ENCODE measurements around the gene CDH4. TPM values are rescaled to one million over a fixed set of nuclear protein-coding genes. Genes with fewer than 3 reads are reported as not detected.
A peak's percentile ranks its signal among the peaks of the same experiment; 100 is the strongest.

Gene CDH4
- total and polyA plus RNA-seq, 5 donors from 2014 or later, result 0.07 to 0.69 (median 0.49) TPM; not detected in 1

DNA sequence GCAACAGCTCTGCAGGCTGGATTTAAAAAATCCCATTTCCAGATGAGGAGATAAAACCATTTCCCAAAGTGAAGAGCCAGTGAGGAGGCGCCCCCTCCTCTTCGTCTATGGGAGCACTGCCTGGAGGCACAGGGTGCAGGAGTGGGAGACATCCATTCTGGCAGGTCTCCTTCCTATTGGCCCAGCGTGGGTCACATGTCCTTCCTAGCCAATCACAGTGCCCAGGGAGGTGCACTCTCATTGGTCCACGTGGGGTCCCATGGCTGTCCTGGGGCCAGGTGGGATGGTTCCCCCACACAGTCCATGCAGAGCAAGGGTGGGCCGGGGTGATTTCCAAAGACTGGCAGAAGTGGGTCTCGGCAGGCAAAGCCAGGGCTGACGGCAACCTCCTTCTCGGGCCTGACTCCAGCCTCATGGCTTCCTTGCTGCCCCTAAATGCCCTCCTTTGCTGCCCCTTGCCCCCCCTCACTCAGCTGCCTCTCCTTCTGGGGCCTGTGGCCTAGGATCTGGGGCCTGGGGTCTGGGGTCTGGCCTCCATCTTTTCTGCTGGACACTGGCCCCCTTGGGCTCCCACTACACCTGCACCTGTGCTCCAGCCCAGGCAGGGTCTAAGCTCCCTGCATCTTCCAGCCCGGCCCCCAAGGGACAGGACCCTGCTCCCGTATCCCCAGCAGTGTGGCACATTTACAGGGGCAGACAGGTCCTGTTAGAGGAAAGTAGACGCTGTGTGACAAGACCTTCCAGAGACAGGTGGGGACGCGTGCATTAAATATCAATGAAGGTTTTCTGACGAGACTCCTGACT is 581.9 kb downstream of the CDH4 start:
- Mint-ChIP-seq H3K4me3 (no peak overlapping the region), H3K27me3 (no peaks in the 10 kb centered on the region), H3K4me1 (no peaks in the 10 kb centered on the region), H3K9me3 (no peaks in the 10 kb centered on the region), H3K27ac (peak overlapping the region in 1 of 3 donors; percentile 48), H3K36me3 (no peaks in the 10 kb centered on the region)
- no peak overlapping the region for H3K4me3 ChIP-seq (ENCODE audit: low read depth, low read length)
- no peaks in the 10 kb centered on the region for H3K36me3 ChIP-seq (ENCODE audit: control insufficient read depth, insufficient read depth, low read length)
- ATAC-seq (ENCODE audit: low read depth in 2 of 2), result no peak
- no peak overlapping the region for H3K27ac ChIP-seq (ENCODE audit: insufficient read depth, low read length, poor library complexity, severe bottlenecking)
- no peak for DNase-seq
- H3K27me3 ChIP-seq (ENCODE audit: control insufficient read depth, insufficient read depth, low read length), result no peaks in the 10 kb centered on the region
- H3K4me1 ChIP-seq (ENCODE audit: control insufficient read depth, insufficient read depth, low read length, poor library complexity, severe bottlenecking), result no peaks in the 10 kb centered on the region
- no peaks in the 10 kb centered on the region for H3K9me3 ChIP-seq (ENCODE audit: control insufficient read depth in 2 of 2, low read length in 2 of 2)

GRCh38 chr20:61835301-61835700 is 583.2 kb downstream of the CDH4 start:
- DNase-seq (no peak), ATAC-seq (ENCODE audit: low read depth in 2 of 2) (no peak)
- Mint-ChIP-seq H3K27ac (no peak overlapping the region), H3K4me1 (no peaks in the 10 kb centered on the region), H3K9me3 (no peaks in the 10 kb centered on the region), H3K27me3 (no peaks in the 10 kb centered on the region), H3K36me3 (no peaks in the 10 kb centered on the region), H3K4me3 (no peak overlapping the region)
- H3K4me1 ChIP-seq (ENCODE audit: control insufficient read depth, insufficient read depth, low read length, poor library complexity, severe bottlenecking), result no peaks in the 10 kb centered on the region
- H3K36me3 ChIP-seq (ENCODE audit: control insufficient read depth, insufficient read depth, low read length), result no peaks in the 10 kb centered on the region
- no peaks in the 10 kb centered on the region for H3K9me3 ChIP-seq (ENCODE audit: control insufficient read depth in 2 of 2, low read length in 2 of 2)
- H3K4me3 ChIP-seq (ENCODE audit: low read depth, low read length), result no peak overlapping the region
- H3K27me3 ChIP-seq (ENCODE audit: control insufficient read depth, insufficient read depth, low read length), result no peaks in the 10 kb centered on the region
- no peak overlapping the region for H3K27ac ChIP-seq (ENCODE audit: insufficient read depth, low read length, poor library complexity, severe bottlenecking)

- Histone ChIP-seq H3K36me3 (ENCODE audit: control insufficient read depth, insufficient read depth, low read length) (no peaks in the 10 kb centered on the region), H3K27me3 (ENCODE audit: control insufficient read depth, insufficient read depth, low read length) (no peaks in the 10 kb centered on the region), H3K4me3 (ENCODE audit: low read depth, low read length) (no peak overlapping the region), H3K9me3 (ENCODE audit: control insufficient read depth in 2 of 2, low read length in 2 of 2) (no peaks in the 10 kb centered on the region), H3K27ac (ENCODE audit: insufficient read depth, low read length, poor library complexity, severe bottlenecking) (no peak overlapping the region), H3K4me1 (ENCODE audit: control insufficient read depth, insufficient read depth, low read length, poor library complexity, severe bottlenecking) (no peaks in the 10 kb centered on the region)
- H3K4me1 Mint-ChIP-seq, result no peaks in the 10 kb centered on the region
- no peaks in the 10 kb centered on the region for H3K9me3 Mint-ChIP-seq
- DNase-seq (no peak), ATAC-seq (ENCODE audit: low read depth in 2 of 2) (no peak)
- no peaks in the 10 kb centered on the region for H3K36me3 Mint-ChIP-seq
- no peaks in the 10 kb centered on the region for H3K27me3 Mint-ChIP-seq
- H3K4me3 Mint-ChIP-seq, result no peak overlapping the region
- H3K27ac Mint-ChIP-seq, result no peak overlapping the region
Measured at GRCh38 chr20:61835791-61836350, 583.8 kb downstream of the CDH4 start.

DNA sequence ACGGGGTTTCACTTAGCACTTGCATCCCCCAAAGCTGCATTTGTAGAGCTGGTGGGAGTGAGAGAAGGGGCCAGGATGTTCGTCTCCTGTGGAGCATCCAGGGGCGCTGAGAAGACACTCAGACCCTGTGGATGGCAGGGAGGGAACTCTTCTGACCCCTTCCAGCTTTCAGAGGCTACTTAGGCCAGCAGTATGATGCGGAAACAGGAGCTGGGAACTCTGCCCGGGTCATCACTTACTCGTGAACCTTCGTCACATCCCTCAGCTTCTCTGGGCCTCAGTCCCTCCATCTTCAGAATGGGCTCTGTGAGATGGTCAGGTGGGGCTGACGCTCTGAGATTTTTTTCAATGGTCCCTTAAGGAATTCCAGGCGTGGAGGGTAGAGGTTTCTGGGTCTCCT is 585.1 kb downstream of the CDH4 start:
- no peaks in the 10 kb centered on the region for H3K9me3 ChIP-seq (ENCODE audit: control insufficient read depth in 2 of 2, low read length in 2 of 2)
- H3K27ac ChIP-seq (ENCODE audit: insufficient read depth, low read length, poor library complexity, severe bottlenecking), result no peak overlapping the region
- no peaks in the 10 kb centered on the region for H3K27me3 ChIP-seq (ENCODE audit: control insufficient read depth, insufficient read depth, low read length)
- H3K36me3 ChIP-seq (ENCODE audit: control insufficient read depth, insufficient read depth, low read length), result no peaks in the 10 kb centered on the region
- Mint-ChIP-seq H3K4me3 (no peak overlapping the region), H3K36me3 (no peaks in the 10 kb centered on the region), H3K9me3 (no peaks in the 10 kb centered on the region), H3K27ac (no peak overlapping the region), H3K27me3 (no peaks in the 10 kb centered on the region), H3K4me1 (no peaks in the 10 kb centered on the region)
- DNase-seq (no peak), ATAC-seq (ENCODE audit: low read depth in 2 of 2) (no peak)
- H3K4me1 ChIP-seq (ENCODE audit: control insufficient read depth, insufficient read depth, low read length, poor library complexity, severe bottlenecking), result no peaks in the 10 kb centered on the region
- H3K4me3 ChIP-seq (ENCODE audit: low read depth, low read length), result no peak overlapping the region

DNA sequence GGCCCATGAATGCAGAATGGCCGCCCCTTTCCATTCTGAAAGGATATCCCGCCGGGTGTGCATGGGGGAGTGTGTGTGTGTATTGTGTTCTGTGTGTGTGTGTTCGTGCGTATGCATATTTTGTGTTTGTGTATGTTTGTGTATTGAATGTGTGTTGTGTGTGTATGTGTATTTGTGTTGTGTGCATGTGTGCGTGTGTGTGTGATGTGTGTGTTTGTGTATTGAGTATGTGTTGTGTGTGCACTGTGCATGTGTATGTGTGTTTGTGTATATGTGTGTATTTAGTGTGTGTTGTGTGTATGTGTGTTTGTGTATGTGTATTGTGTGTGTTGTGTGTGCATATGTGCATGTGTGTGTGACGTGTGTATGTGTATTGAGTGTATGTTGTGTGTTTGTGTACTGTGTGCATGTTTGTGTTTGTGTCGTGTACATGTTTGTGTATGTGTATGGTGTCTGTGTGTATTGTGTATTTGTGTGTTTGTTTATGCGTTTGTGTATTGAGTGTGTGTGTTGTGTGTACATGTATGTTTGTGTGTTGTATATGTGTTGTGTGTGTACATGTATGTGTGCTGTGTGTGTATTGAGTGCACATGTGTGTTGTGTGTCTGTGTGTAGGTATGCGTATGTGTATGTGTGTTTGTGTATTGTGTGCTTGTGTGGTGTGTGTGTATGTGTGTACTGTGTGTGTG is 587.3 kb downstream of the CDH4 start:
- no peak overlapping the region for H3K27ac ChIP-seq (ENCODE audit: insufficient read depth, low read length, poor library complexity, severe bottlenecking)
- H3K27me3 ChIP-seq (ENCODE audit: control insufficient read depth, insufficient read depth, low read length), result no peaks in the 10 kb centered on the region
- no peaks in the 10 kb centered on the region for H3K4me1 Mint-ChIP-seq
- no peak for DNase-seq
- no peak for ATAC-seq (ENCODE audit: low read depth in 2 of 2)
- no peaks in the 10 kb centered on the region for H3K4me1 ChIP-seq (ENCODE audit: control insufficient read depth, insufficient read depth, low read length, poor library complexity, severe bottlenecking)
- H3K4me3 Mint-ChIP-seq, result no peak overlapping the region
- H3K36me3 ChIP-seq (ENCODE audit: control insufficient read depth, insufficient read depth, low read length), result no peaks in the 10 kb centered on the region
- no peaks in the 10 kb centered on the region for H3K9me3 Mint-ChIP-seq
- H3K27me3 Mint-ChIP-seq, result no peaks in the 10 kb centered on the region
- no peak overlapping the region for H3K4me3 ChIP-seq (ENCODE audit: low read depth, low read length)
- no peaks in the 10 kb centered on the region for H3K9me3 ChIP-seq (ENCODE audit: control insufficient read depth in 2 of 2, low read length in 2 of 2)
- H3K27ac Mint-ChIP-seq, result no peak overlapping the region
- no peaks in the 10 kb centered on the region for H3K36me3 Mint-ChIP-seq

DNA sequence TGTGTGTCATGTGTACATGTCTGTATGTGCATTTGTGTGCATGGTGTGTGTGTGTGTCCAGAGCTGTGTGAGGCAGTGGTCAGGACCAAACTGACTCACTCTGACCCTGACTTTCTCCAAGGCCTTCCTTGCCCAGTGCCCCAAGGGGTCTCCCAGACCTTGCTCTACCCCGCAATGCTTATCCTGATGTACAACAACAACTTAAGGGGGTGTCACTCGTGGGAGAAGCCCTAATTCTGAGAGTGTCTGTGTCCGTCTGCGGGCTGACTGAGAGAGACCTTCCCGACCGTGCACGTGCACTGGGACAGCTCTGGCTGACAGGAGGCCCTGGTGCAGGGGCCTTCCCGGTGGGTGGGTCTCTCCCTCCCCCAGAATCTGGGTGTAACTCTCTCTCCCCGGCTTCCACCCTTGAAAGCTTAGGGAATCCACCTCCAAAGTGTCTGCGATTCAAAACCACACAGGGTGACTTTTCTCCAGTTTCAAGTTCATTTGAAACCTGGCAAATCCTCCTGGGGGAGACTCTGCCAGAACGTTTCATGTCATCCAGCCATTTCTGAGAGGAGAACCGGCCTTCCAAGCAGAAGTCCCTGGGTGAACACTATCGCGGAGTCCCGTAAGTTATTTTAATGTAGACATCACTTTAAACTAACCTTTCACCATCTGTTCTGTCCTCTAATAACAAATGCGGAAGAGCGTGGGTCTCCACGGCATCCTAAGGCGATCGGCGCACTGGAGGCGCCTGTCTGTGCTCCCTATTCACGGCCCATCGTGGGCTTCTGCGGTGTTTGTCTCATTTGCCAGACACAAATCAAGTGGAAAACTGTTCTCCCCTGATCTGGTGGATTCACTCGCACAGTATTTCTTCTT is 588.1 kb downstream of the CDH4 start:
- Mint-ChIP-seq H3K27me3 (no peaks in the 10 kb centered on the region), H3K4me3 (no peak overlapping the region), H3K36me3 (no peaks in the 10 kb centered on the region), H3K4me1 (no peaks in the 10 kb centered on the region), H3K9me3 (no peaks in the 10 kb centered on the region), H3K27ac (no peak overlapping the region)
- ATAC-seq (ENCODE audit: low read depth in 2 of 2) (no peak), DNase-seq (no peak)
- no peak overlapping the region for H3K4me3 ChIP-seq (ENCODE audit: low read depth, low read length)
- H3K4me1 ChIP-seq (ENCODE audit: control insufficient read depth, insufficient read depth, low read length, poor library complexity, severe bottlenecking), result no peaks in the 10 kb centered on the region
- H3K27ac ChIP-seq (ENCODE audit: insufficient read depth, low read length, poor library complexity, severe bottlenecking), result no peak overlapping the region
- no peaks in the 10 kb centered on the region for H3K9me3 ChIP-seq (ENCODE audit: control insufficient read depth in 2 of 2, low read length in 2 of 2)
- no peaks in the 10 kb centered on the region for H3K27me3 ChIP-seq (ENCODE audit: control insufficient read depth, insufficient read depth, low read length)
- no peaks in the 10 kb centered on the region for H3K36me3 ChIP-seq (ENCODE audit: control insufficient read depth, insufficient read depth, low read length)

GRCh38 chr20:61840779-61841455 is 588.9 kb downstream of the CDH4 start:
- DNase-seq (no peak), ATAC-seq (ENCODE audit: low read depth in 2 of 2) (no peak)
- H3K27ac Mint-ChIP-seq, result no peak overlapping the region
- no peaks in the 10 kb centered on the region for H3K4me1 Mint-ChIP-seq
- no peaks in the 10 kb centered on the region for H3K36me3 Mint-ChIP-seq
- H3K4me3 ChIP-seq (ENCODE audit: low read depth, low read length), result no peak overlapping the region
- H3K4me1 ChIP-seq (ENCODE audit: control insufficient read depth, insufficient read depth, low read length, poor library complexity, severe bottlenecking), result no peaks in the 10 kb centered on the region
- H3K9me3 Mint-ChIP-seq, result no peaks in the 10 kb centered on the region
- H3K4me3 Mint-ChIP-seq, result no peak overlapping the region
- no peaks in the 10 kb centered on the region for H3K9me3 ChIP-seq (ENCODE audit: control insufficient read depth in 2 of 2, low read length in 2 of 2)
- no peaks in the 10 kb centered on the region for H3K27me3 Mint-ChIP-seq
- no peak overlapping the region for H3K27ac ChIP-seq (ENCODE audit: insufficient read depth, low read length, poor library complexity, severe bottlenecking)
- H3K36me3 ChIP-seq (ENCODE audit: control insufficient read depth, insufficient read depth, low read length), result no peaks in the 10 kb centered on the region
- no peaks in the 10 kb centered on the region for H3K27me3 ChIP-seq (ENCODE audit: control insufficient read depth, insufficient read depth, low read length)

All from CD4-positive, CD25-positive, alpha-beta regulatory T cell (primary cell).